HepG2 (cell line): ENCODE measurements around the gene ZNF527. TPM values are rescaled to one million over a fixed set of nuclear protein-coding genes. Genes with fewer than 3 reads are reported as not detected.
"Not testable (repeated sequence)": the region's sequence is repeated elsewhere in the genome, so short reads cannot be mapped to it uniquely, and the experiment has no call there.

ENCODE experiments used
- ATAC-seq: fragments of 200-7000 bp; cut with Tn5 transposase; 3 replicates; pipeline ENCODE4 v1.9.1; 2020; ENCODE audit warnings: mild to moderate bottlenecking, moderate library complexity
- BruUV-seq: library from RNA; stranded (reverse); fragments of 400-500 nt; replicated peaks from 2 replicates; lab custom pipeline; 2021; lab: Mats Ljungman, UMichigan
- CTCF ChIA-PET: fragments of 300-600 bp; formaldehyde crosslinking; extraction: SDS; loops from one replicate; lab custom pipeline; 2021; ENCODE audit warnings: low total read pairs, inconsistent platforms, low intra/inter-chr PET ratio; lab: Yijun Ruan, JAX
- POLR2A ChIA-PET: fragments of 350-600 bp; sonication (Branson Sonifier 250); formaldehyde crosslinking; loops from one replicate; lab custom pipeline; 2020; ENCODE audit warnings: antibody characterized with exemption, inconsistent platforms; lab: Yijun Ruan, JAX
- DNase-seq: peaks from one replicate; pipeline ENCODE4 v3.0.0-alpha.2; 2015; ENCODE audit warnings: low spot score
- FAIRE-seq: peaks from 3 replicates; lab custom pipeline; 2011; peaks lifted over from hg19 to GRCh38; lab: Jason Lieb, UNC
- H2AFZ ChIP-seq: one replicate; pipeline ENCODE4 v1.6.1; 2011; ENCODE audit warnings: low read length, inconsistent platforms
- H3K27ac ChIP-seq: fragments of 300-600 bp; 3 replicates; pipeline ENCODE4 v1.8.0; 2011; ENCODE audit warnings: mixed run types, mild to moderate bottlenecking, mixed read lengths, low read length, inconsistent platforms; ENCODE audit not compliant: insufficient read depth; ENCODE audit errors: extremely low read length
- H3K27me3 ChIP-seq, 2 experiments: fragments of 200-600 bp in 1 of 2; 2 replicates in 1 of 2; 3 replicates in 1 of 2; pipeline versions ENCODE4 v1.6.0 to v1.8.0; 2011; ENCODE audit warnings: low read length in 2 of 2, mild to moderate bottlenecking in 2 of 2, moderate library complexity in 2 of 2, inconsistent platforms in 1 of 2; ENCODE audit not compliant: insufficient read depth in 2 of 2, control insufficient read depth in 1 of 2
- H3K36me3 ChIP-seq, 2 experiments: fragments of 200-600 bp in 1 of 2; replicated peaks in 1 of 2; 2 replicates in 1 of 2; 3 replicates in 1 of 2; pipeline versions ENCODE4 v1.5.1 to v1.8.0; 2011; ENCODE audit warnings: low read length in 2 of 2, inconsistent platforms in 1 of 2; ENCODE audit not compliant: insufficient read depth in 2 of 2, control insufficient read depth in 1 of 2
- H3K4me1 ChIP-seq: 2 replicates; pipeline ENCODE4 v1.5.1; 2012; ENCODE audit warnings: low read length, inconsistent platforms; ENCODE audit not compliant: insufficient read depth
- H3K4me2 ChIP-seq: 2 replicates; pipeline ENCODE4 v1.6.0; 2011; ENCODE audit warnings: low read depth, low read length, inconsistent platforms
- H3K4me3 ChIP-seq, 3 experiments: fragments of 200-600 bp in 1 of 3; sonication (generic), shearing (Covaris generic) in 1 of 3; replicated peaks in 1 of 3; 2 replicates each; pipeline ENCODE4 v1.5.1; 2011 to 2016; ENCODE audit warnings: low read length in 3 of 3, inconsistent platforms in 2 of 3, low read depth in 2 of 3, mild to moderate bottlenecking in 2 of 3, control low read depth in 1 of 3, mixed read lengths in 1 of 3; ENCODE audit not compliant: insufficient read depth in 1 of 3
- H3K79me2 ChIP-seq: one replicate; pipeline ENCODE4 v1.6.1; 2011; ENCODE audit warnings: low read length, inconsistent platforms; ENCODE audit not compliant: insufficient read depth
- H3K9ac ChIP-seq: 2 replicates; pipeline ENCODE4 v1.6.0; 2011; ENCODE audit warnings: mild to moderate bottlenecking, low read depth, low read length, inconsistent platforms; ENCODE audit not compliant: insufficient read depth
- H3K9me3 ChIP-seq: 2 replicates; pipeline ENCODE4 v1.5.1; 2012; ENCODE audit warnings: mild to moderate bottlenecking, low read length
- H4K20me1 ChIP-seq: 2 replicates; pipeline ENCODE4 v1.6.0; 2011; ENCODE audit warnings: inconsistent platforms, mild to moderate bottlenecking, low read length, moderate library complexity; ENCODE audit not compliant: insufficient read depth
- BRD4 ChIP-seq: sonication (generic); formaldehyde crosslinking; IDR thresholded peaks from 2 replicates; pipeline ENCODE4 v1.4.0; 2020; ENCODE audit warnings: missing genetic modification reagents
- GFI1 ChIP-seq: sonication (generic); formaldehyde crosslinking; IDR thresholded peaks from 2 replicates; pipeline ENCODE4 v1.5.0; 2020; ENCODE audit warnings: missing genetic modification reagents, mild to moderate bottlenecking, borderline replicate concordance
- TOPORS ChIP-seq: sonication (generic); formaldehyde crosslinking; IDR thresholded peaks from 2 replicates; pipeline ENCODE4 v1.8.0; 2023; ENCODE audit warnings: mild to moderate bottlenecking, missing genetic modification reagents
- ZBTB34 ChIP-seq: sonication (generic); formaldehyde crosslinking; IDR thresholded peaks from 2 replicates; pipeline ENCODE4 v1.8.0; 2022; ENCODE audit warnings: mild to moderate bottlenecking, missing genetic modification reagents
- ZBTB42 ChIP-seq: sonication (generic); formaldehyde crosslinking; IDR thresholded peaks from 2 replicates; pipeline ENCODE4 v1.5.0; 2020; ENCODE audit warnings: mild to moderate bottlenecking, missing genetic modification reagents
- ZNF543 ChIP-seq: sonication (generic); formaldehyde crosslinking; IDR thresholded peaks from 2 replicates; pipeline ENCODE4 v1.4.0; 2020; ENCODE audit warnings: mild to moderate bottlenecking, missing genetic modification reagents
- ZNF546 ChIP-seq: sonication (generic); formaldehyde crosslinking; conservative IDR thresholded peaks from 2 replicates; pipeline ENCODE4 v1.8.1; 2023; ENCODE audit warnings: mild to moderate bottlenecking, missing genetic modification reagents
- ZNF569 ChIP-seq: sonication (generic); formaldehyde crosslinking; IDR thresholded peaks from 2 replicates; pipeline ENCODE4 v1.5.0; 2020; ENCODE audit warnings: mild to moderate bottlenecking, missing genetic modification reagents, moderate library complexity, borderline replicate concordance
- ZNF572 ChIP-seq: sonication (generic); formaldehyde crosslinking; IDR thresholded peaks from 2 replicates; pipeline ENCODE4 v1.5.1; 2020; ENCODE audit warnings: mild to moderate bottlenecking, missing genetic modification reagents
- ZNF605 ChIP-seq: sonication (generic); formaldehyde crosslinking; IDR thresholded peaks from 2 replicates; pipeline ENCODE4 v1.8.0; 2022; ENCODE audit warnings: mild to moderate bottlenecking, missing genetic modification reagents
- ZNF619 ChIP-seq: sonication (generic); formaldehyde crosslinking; IDR thresholded peaks from 2 replicates; pipeline ENCODE4 v1.4.0; 2020; ENCODE audit warnings: mild to moderate bottlenecking, missing genetic modification reagents
- ZSCAN21 ChIP-seq: sonication (generic); formaldehyde crosslinking; IDR thresholded peaks from 2 replicates; pipeline ENCODE4 v1.8.0; 2022; ENCODE audit warnings: mild to moderate bottlenecking, missing genetic modification reagents, moderate library complexity, borderline replicate concordance
- WGBS: methylation state at CpG from one replicate; pipeline ENCODE4 v1.1.6; 2017; ENCODE audit warnings: low lambda C conversion rate; 5-methylcytosine and 5-hydroxymethylcytosine counted together
- in situ Hi-C: cut with HindIII; loops from 2 replicates; pipeline ENCODE4 v1.10.0; 2017; ENCODE audit warnings: low pct_unique_long_range_greater_than_20kb; ENCODE audit not compliant: extremely low pct_ligation_motif_present
- intact Hi-C: fragments of 100-400 bp; cut with micrococcal nuclease; formaldehyde crosslinking; loops from one replicate; pipeline ENCODE4 v1.10.0; 2022; ENCODE audit not compliant: unreplicated experiment
- polyA plus RNA-seq, 8 experiments: library from polyadenylated mRNA; depleted of rRNA in 3 of 8; stranded (reverse) in 7 of 8; unstranded in 1 of 8; fragments of >200 nt; fragmentation: Illumina TruSeq in 4 of 8; extraction: Trizol in 4 of 8; gene quantifications; 2 replicates each; pipeline versions ENCODE4 v1.2.1 to v1.2.3, GENCODE V29; 2011 to 2016; ENCODE audit warnings: low read depth in 4 of 8, missing spikeins in 1 of 8, mixed read lengths in 1 of 8; ENCODE audit not compliant: insufficient read depth in 1 of 8
- total RNA-seq, 5 experiments: library from RNA; depleted of rRNA; stranded (reverse); fragments of >200 nt; fragmentation: Illumina TruSeq; extraction: Trizol; gene quantifications; 2 replicates each; pipeline ENCODE4 v1.2.3, GENCODE V29; 2016; ENCODE audit warnings: low read depth in 1 of 5
- TF ChIP-seq, protein P1 (sequence below): sonication (generic); formaldehyde crosslinking; IDR thresholded peaks from 2 replicates; pipeline ENCODE4 v1.8.0; 2022; ENCODE audit warnings: mild to moderate bottlenecking, missing genetic modification reagents, borderline replicate concordance
- TF ChIP-seq, protein P2 (sequence below): sonication (generic); formaldehyde crosslinking; IDR thresholded peaks from 2 replicates; pipeline ENCODE4 v1.8.1; 2022; ENCODE audit warnings: low read depth, mild to moderate bottlenecking, missing genetic modification reagents

ZNF527 gene
- total and polyA plus RNA-seq, 2 of the 13 experiments (the other 11 are each of a cell fraction or from before 2014, with no cell fraction given) = 1.0 to 3.5 TPM

DNA sequence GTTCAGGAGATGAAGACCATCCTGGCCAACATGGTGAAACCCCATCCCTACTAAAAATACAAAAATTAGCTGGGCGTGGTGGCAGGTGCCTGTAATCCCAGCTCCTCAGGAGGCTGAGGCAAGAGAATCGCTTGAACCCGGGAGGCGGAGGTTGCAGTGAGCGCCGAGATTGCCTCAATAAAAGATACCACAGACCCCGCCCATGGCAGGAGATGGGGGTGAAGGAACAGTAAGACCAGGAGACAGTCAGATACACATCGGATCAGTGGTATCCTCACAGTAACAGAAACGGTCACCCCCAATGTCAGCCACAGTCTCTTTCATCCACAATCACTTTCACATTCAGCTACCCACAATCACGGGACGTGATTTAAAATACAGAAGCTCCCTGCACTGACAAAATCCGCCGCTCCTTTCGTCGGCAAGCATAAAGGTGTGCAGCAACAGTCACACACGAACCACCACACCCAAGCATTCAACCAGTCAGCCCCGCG, 466 bp upstream of the ZNF527 start:
- H3K4me1 ChIP-seq, H4K20me1 ChIP-seq, DNase-seq, H3K36me3 ChIP-seq, CTCF ChIA-PET, in situ Hi-C loops, FAIRE-seq, H3K79me2 ChIP-seq, H3K27me3 ChIP-seq: not testable (repeated sequence)
- Histone ChIP-seq H3K4me2 (peak overlapping the region; percentile 72), H3K9me3 (peaks cover 41% of the 10 kb centered on the region), H2AFZ (peak overlapping the region; percentile 72), H3K9ac (peak overlapping the region; percentile 75), H3K27ac (peak overlapping the region; percentile 66), H3K4me3 (peak overlapping the region; percentile 58 to 80 (median 59); a peak in 5 of 6 replicates)
- ATAC-seq = peak; percentile 19
- TF ChIP-seq ZSCAN21 (CRISPR knock-in tag) = 0 out of 2 replicates have a peak, but pooled peaks have one; percentile 10
- TF ChIP-seq ZNF605 (CRISPR knock-in tag) = 0 out of 2 replicates have a peak, but pooled peaks have one; percentile 22
- TF ChIP-seq ZNF569 (CRISPR knock-in tag) = 0 out of 2 replicates have a peak, but pooled peaks have one; percentile 51
- TF ChIP-seq, protein P1, sequence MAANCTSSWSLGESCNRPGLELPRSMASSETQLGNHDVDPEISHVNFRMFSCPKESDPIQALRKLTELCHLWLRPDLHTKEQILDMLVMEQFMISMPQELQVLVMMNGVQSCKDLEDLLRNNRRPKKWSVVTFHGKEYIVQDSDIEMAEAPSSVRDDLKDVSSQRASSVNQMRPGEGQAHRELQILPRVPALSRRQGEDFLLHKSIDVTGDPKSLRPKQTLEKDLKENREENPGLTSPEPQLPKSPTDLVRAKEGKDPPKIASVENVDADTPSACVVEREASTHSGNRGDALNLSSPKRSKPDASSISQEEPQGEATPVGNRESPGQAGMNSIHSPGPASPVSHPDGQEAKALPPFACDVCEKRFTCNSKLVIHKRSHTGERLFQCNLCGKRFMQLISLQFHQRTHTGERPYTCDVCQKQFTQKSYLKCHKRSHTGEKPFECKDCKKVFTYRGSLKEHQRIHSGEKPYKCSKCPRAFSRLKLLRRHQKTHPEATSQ (CRISPR knock-in tag) = 0 out of 2 replicates have a peak, but pooled peaks have one; percentile 15
- 0 out of 2 replicates have a peak, but pooled peaks have one; percentile 12 for TF ChIP-seq TOPORS (CRISPR knock-in tag)
- 0 out of 2 replicates have a peak, but pooled peaks have one; percentile 8 for TF ChIP-seq ZNF543 (CRISPR knock-in tag)
- TF ChIP-seq, protein P2, sequence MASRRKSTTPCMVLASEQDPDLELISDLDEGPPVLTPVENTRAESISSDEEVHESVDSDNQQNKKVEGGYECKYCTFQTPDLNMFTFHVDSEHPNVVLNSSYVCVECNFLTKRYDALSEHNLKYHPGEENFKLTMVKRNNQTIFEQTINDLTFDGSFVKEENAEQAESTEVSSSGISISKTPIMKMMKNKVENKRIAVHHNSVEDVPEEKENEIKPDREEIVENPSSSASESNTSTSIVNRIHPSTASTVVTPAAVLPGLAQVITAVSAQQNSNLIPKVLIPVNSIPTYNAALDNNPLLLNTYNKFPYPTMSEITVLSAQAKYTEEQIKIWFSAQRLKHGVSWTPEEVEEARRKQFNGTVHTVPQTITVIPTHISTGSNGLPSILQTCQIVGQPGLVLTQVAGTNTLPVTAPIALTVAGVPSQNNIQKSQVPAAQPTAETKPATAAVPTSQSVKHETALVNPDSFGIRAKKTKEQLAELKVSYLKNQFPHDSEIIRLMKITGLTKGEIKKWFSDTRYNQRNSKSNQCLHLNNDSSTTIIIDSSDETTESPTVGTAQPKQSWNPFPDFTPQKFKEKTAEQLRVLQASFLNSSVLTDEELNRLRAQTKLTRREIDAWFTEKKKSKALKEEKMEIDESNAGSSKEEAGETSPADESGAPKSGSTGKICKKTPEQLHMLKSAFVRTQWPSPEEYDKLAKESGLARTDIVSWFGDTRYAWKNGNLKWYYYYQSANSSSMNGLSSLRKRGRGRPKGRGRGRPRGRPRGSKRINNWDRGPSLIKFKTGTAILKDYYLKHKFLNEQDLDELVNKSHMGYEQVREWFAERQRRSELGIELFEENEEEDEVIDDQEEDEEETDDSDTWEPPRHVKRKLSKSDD (CRISPR knock-in tag) = peak; percentile 31; the same call in 1 of the 2 replicates
- peak; percentile 75; the same call in 1 of the 2 replicates for TF ChIP-seq ZNF572 (CRISPR knock-in tag)
- TF ChIP-seq BRD4 = 0 out of 2 replicates have a peak, but pooled peaks have one; percentile 4
- 0 out of 2 replicates have a peak, but pooled peaks have one; percentile 42 for TF ChIP-seq ZBTB42
- TF ChIP-seq ZNF546 (CRISPR knock-in tag) = peak; percentile 93
- TF ChIP-seq ZBTB34 (CRISPR knock-in tag) = 0 out of 2 replicates have a peak, but pooled peaks have one; percentile 18
- 0 out of 2 replicates have a peak, but pooled peaks have one; percentile 85 for TF ChIP-seq ZNF619 (CRISPR knock-in tag)
- 0 out of 2 replicates have a peak, but pooled peaks have one; percentile 57 for TF ChIP-seq GFI1
- BruUV-seq = TSS peak; percentile 81
- intact Hi-C loops = loop anchor here (2.0 to 5.0 kb wide), 3 partner anchors 54 to 347 kb away; partner anchors contain the start of genes ZNF569, ZNF570 and ZNF607
- 82% methylated on average over 7 of the region's 18 CpGs for WGBS
- POLR2A ChIA-PET = interaction anchor here (0.5 to 1.7 kb wide), 17 partner anchors 17 to 1678 kb away, joined by 3 to 17 read pairs (median 5); partner anchors contain the start of genes SIPA1L3, ZNF260, ZNF345 and ZNF383
